VCaP (cell line): ENCODE results near the gene TINAGL1.
A peak's percentile ranks its signal among the peaks of the same experiment; 100 is the strongest.

ENCODE experiments used
- H3K27ac ChIP-seq: fragments of 450-650 bp; 2 replicates; pipeline ENCODE4 v1.5.1; 2017
- TF ChIP-seq, protein P1 (sequence below): fragments of 450-650 bp; conservative IDR thresholded peaks from 2 replicates; pipeline ENCODE4 v1.5.1; 2017; ENCODE audit warnings: mild to moderate bottlenecking, moderate library complexity

TINAGL1 gene

DNA sequence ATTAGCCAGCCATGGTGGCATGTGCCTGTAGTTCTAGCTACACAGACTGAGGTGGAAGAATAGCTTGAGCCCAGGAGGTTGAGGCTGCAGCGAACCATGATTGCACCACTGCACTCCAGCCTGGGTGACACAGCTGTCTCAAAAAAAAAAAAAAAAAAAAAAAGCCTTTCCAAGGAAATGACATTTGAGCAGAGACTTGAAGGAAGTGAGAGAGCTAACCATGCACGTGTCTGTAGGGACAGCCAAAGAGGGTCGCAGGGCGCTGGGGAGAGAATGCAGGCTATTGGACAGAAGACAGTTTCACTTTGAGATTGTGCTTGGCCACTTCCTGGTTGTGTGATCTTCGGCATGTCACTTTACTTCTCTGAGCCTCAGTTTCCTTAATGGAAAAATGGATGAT lies 48.0 kb downstream of the TINAGL1 start:
- TF ChIP-seq, protein P1, sequence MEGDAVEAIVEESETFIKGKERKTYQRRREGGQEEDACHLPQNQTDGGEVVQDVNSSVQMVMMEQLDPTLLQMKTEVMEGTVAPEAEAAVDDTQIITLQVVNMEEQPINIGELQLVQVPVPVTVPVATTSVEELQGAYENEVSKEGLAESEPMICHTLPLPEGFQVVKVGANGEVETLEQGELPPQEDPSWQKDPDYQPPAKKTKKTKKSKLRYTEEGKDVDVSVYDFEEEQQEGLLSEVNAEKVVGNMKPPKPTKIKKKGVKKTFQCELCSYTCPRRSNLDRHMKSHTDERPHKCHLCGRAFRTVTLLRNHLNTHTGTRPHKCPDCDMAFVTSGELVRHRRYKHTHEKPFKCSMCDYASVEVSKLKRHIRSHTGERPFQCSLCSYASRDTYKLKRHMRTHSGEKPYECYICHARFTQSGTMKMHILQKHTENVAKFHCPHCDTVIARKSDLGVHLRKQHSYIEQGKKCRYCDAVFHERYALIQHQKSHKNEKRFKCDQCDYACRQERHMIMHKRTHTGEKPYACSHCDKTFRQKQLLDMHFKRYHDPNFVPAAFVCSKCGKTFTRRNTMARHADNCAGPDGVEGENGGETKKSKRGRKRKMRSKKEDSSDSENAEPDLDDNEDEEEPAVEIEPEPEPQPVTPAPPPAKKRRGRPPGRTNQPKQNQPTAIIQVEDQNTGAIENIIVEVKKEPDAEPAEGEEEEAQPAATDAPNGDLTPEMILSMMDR: no peak
- H3K27ac ChIP-seq: no peak overlapping the region

- no peak overlapping the region for H3K27ac ChIP-seq
Observed at GRCh38 chr1:31624731-31625514, 48.6 kb downstream of the TINAGL1 start.

GRCh38 chr1:31625561-31626222 lies 49.4 kb downstream of the TINAGL1 start:
- no peak overlapping the region for H3K27ac ChIP-seq
- TF ChIP-seq, protein P1: no peak

More at GRCh38 chr1:31624731-31625514, 48.6 kb downstream of the TINAGL1 start:
- TF ChIP-seq, protein P1: no peak

GRCh38 chr1:31626223-31627207 lies 50.2 kb downstream of the TINAGL1 start:
- TF ChIP-seq, protein P1: no peak

GRCh38 chr1:31627301-31627929 lies 51.1 kb downstream of the TINAGL1 start:
- H3K27ac ChIP-seq: peak overlapping the region; percentile 13; the same call in 1 of the 2 replicates
- TF ChIP-seq, protein P1: no peak

More at GRCh38 chr1:31626223-31627207, 50.2 kb downstream of the TINAGL1 start:
- H3K27ac ChIP-seq: no peak overlapping the region; the same call in 1 of the 2 replicates

DNA sequence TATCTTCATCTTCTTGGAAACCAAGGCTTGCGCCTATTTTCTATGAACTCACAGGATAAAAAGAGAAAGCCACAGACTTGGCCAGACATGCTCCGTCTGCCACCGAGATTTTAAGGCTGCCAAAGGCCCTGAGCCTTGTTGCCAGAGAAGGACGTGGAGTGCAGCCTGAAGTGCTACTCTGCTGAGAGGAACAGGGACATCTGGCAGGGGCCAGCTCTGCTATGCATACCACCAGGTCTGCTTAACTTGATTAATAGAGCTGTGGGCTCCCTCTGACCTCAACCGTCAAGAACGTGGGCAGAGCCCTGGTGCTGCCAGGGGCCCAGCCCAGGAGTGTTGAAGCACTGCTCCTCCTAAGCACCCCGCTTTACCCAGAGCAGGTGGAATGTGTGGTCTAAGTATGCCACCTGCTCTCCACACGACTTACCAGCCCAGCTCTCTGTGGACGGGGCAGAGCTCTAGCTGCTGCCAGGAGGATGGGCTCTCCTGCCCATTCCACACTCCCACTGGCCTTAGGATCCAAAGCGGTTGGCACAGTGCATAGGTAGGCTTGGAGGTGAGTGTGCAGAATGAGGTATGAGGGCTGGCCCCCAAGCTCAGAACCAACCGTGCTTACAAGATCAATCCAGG lies 51.7 kb downstream of the TINAGL1 start:
- H3K27ac ChIP-seq: peak overlapping the region; percentile 13; the same call in 1 of the 2 replicates
- TF ChIP-seq, protein P1: no peak
